ENCODE data around the gene VAT1. TPM values are rescaled to one million over a fixed set of nuclear protein-coding genes. Genes with fewer than 3 reads are reported as not detected.

VAT1 gene
- total and polyA plus RNA-seq, 2 of the 13 experiments (the other 11 are each of a cell fraction or from before 2014, with no cell fraction given), result 143 to 205 TPM

DNA sequence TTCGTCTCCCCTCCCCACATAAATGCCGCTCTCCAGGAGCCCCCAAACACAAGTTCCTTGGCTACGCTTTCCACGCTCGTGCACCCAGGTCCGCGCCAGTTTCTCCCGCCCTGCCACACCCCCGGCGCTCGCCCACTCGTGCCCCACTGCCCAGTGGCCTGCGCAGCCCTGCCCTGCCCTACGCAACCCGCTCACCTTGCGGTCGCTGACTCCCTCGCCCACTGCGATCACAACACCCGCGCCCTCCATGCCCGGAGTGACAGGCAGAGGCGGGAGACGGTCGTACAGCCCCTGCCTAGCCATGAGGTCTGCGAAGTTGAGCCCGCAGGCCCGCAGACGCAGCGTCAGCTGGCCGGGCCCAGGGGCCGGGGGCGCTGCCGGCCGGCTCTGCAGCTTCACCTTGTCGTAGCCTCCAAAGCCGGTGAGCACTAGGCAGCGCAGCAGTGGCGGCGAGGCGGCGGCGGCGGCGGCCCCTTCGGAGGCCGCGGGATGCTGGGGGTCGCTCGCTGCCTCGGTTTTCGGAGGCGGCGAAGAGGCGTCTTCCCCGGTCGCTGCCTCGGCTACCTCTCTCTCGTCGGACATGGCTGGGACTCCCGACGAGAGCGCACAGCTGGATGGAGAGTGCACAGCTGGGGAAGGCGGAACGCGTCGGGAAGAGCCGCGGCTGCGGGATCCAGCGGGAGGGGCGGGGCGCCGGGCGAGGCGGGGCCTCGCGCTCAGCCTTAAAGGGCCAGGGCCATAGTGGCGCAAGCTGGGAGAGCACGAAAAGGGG, at the start of gene VAT1 (continued):
- TF ChIP-seq NAIF1 (CRISPR knock-in tag; IDR thresholded peaks at IDR 0.05; ENCODE audit: borderline replicate concordance) (0 out of 2 replicates have a peak, but pooled peaks have one; percentile 88), PHB2 (IDR thresholded peaks at IDR 0.05; ENCODE audit: partially characterized antibody) (no peak), TBX3 (IDR thresholded peaks at IDR 0.05; ENCODE audit: borderline replicate concordance) (no peak), ZNF343 (CRISPR knock-in tag; IDR thresholded peaks at IDR 0.05) (0 out of 2 replicates have a peak, but pooled peaks have one; percentile 81), ZFP82 (CRISPR knock-in tag; IDR thresholded peaks at IDR 0.05; ENCODE audit: borderline replicate concordance) (peak; percentile 97), RFX3 (CRISPR knock-in tag; IDR thresholded peaks at IDR 0.05) (no peak), ZNF543 (CRISPR knock-in tag; IDR thresholded peaks at IDR 0.05) (peak; percentile 97), SIN3B (IDR thresholded peaks at IDR 0.05; ENCODE audit: low read length) (no peak), HDAC6 (IDR thresholded peaks at IDR 0.05; ENCODE audit: low read depth, low read length) (no peak), ZBTB46 (CRISPR knock-in tag; IDR thresholded peaks at IDR 0.05; ENCODE audit: borderline replicate concordance) (peak; percentile 95; the same call in 1 of the 2 replicates), ZNF10 (CRISPR knock-in tag; IDR thresholded peaks at IDR 0.05; ENCODE audit: borderline replicate concordance, low read depth) (no peak), CCAR2 (optimal IDR thresholded peaks at IDR 0.05; ENCODE audit: low read depth, low read length) (no peak), GLI4 (CRISPR knock-in tag; IDR thresholded peaks at IDR 0.05; ENCODE audit: borderline replicate concordance) (peak; percentile 81; the same call in 1 of the 2 replicates), POLR2A (IDR thresholded peaks at IDR 0.05; ENCODE audit: insufficient read depth in 1 of 2, low read depth in 2 of 2, low read length in 2 of 2) (peak; percentile 55 to 79), HOXA3 (CRISPR knock-in tag; IDR thresholded peaks at IDR 0.05) (peak; percentile 46; the same call in 1 of the 2 replicates), PRPF4 (IDR thresholded peaks at IDR 0.05; ENCODE audit: low read depth, low read length, poor library complexity, severe bottlenecking) (no peak), ZBTB8A (CRISPR knock-in tag; IDR thresholded peaks at IDR 0.05; ENCODE audit: borderline replicate concordance, low read depth) (no peak), ZNF20 (CRISPR knock-in tag; IDR thresholded peaks at IDR 0.05) (no peak), ZNF574 (CRISPR knock-in tag; IDR thresholded peaks at IDR 0.05) (peak; percentile 78), ARNTL (CRISPR knock-in tag; IDR thresholded peaks at IDR 0.05) (peak; percentile 61; the same call in 1 of the 2 replicates), ZNF556 (CRISPR knock-in tag; IDR thresholded peaks at IDR 0.05; ENCODE audit: borderline replicate concordance) (peak; percentile 98; the same call in 1 of the 2 replicates), NR2F2 (IDR thresholded peaks at IDR 0.05; ENCODE audit: borderline replicate concordance, low read depth) (peak; percentile 25; the same call in 1 of the 2 replicates)
- TF ChIP-seq, protein P1, sequence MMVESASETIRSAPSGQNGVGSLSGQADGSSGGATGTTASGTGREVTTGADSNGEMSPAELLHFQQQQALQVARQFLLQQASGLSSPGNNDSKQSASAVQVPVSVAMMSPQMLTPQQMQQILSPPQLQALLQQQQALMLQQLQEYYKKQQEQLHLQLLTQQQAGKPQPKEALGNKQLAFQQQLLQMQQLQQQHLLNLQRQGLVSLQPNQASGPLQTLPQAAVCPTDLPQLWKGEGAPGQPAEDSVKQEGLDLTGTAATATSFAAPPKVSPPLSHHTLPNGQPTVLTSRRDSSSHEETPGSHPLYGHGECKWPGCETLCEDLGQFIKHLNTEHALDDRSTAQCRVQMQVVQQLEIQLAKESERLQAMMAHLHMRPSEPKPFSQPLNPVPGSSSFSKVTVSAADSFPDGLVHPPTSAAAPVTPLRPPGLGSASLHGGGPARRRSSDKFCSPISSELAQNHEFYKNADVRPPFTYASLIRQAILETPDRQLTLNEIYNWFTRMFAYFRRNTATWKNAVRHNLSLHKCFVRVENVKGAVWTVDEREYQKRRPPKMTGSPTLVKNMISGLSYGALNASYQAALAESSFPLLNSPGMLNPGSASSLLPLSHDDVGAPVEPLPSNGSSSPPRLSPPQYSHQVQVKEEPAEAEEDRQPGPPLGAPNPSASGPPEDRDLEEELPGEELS (CRISPR knock-in tag; IDR thresholded peaks at IDR 0.05), result peak; percentile 44
- TF ChIP-seq, protein P2, sequence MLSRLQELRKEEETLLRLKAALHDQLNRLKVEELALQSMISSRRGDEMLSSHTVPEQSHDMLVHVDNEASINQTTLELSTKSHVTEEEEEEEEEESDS (CRISPR knock-in tag; IDR thresholded peaks at IDR 0.05; ENCODE audit: borderline replicate concordance), result no peak
